Activated CD8-positive, alpha-beta memory T cell treated with anti-CD3 and anti-CD28 coated beads, Interleukin-2, amount 50 U/mL, for 24 hours (primary cell): ENCODE measurements around the gene BEST1.
A peak's percentile ranks its signal among the peaks of the same experiment; 100 is the strongest.
"Not testable (repeated sequence)": the region's sequence is repeated elsewhere in the genome, so short reads cannot be mapped to it uniquely, and the experiment has no call there.

Experiments used
- DNase-seq: peaks from one replicate; pipeline ENCODE4 v3.0.0-alpha.2; 2020; ENCODE audit errors: extremely low read depth

The BEST1 gene

DNA sequence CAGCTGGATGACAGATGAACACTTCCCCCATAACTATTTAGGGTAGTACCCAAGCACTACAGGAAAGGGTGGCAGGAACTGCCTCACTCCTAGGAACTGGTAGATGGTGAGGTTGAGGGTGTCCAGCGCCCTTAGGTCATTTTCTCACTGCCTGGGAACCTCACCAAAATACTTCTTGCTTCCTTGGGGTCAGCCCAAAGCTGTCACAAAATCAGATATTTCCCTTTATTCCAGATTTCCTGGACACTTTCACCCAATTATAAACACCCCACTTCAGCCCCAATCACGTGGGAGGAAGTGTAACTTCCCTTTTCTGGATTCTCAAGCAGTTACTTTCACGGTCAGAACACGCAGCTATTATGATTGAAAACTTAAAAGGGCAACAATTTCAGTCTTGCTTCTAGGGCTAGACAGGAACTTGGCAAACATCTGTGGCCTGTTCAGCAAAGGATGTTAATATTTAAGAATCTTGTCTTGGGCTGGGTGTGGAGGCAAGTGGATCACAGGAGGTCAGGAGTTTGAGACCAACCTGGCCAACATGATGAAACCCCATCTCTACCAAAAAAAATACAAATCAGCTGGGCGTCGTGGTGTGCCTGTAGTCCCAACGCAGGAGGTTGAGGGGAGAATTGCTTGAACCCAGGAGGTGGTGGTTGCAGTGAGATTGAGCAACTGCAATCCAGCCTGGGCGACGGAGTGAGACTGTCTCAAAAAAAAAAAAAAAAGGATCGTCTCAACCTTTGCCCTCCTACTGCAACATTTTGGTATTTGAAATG is 13.3 kb downstream of the BEST1 start:
- DNase-seq = no peak

DNA sequence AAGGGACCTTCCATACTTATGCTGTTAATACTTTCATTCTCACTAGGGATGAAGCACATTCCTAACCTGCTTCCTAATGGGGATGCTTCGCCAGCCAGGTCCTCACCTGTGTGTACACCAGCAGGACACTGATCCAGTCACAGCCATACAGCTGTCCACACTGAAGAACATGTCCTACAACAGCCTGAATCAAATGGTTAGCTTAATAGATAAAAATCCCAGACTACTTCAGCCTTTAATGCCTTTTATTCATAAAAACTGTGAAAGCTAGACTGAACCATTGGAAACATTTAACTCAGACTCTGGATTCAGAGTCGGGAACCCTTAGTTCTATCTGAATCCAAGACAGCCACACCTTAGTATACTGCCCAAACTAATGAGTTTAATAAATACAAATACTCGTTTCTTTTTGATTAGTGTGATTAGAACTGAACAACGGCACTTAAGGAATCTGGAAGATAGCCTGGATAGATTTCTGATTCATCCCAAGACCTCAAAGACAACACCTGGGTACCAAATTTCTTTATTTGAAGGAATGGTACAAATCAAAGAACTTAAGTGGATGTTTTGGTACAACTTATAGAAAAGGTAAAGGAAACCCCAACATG is 14.0 kb downstream of the BEST1 start:
- no peak for DNase-seq

DNA sequence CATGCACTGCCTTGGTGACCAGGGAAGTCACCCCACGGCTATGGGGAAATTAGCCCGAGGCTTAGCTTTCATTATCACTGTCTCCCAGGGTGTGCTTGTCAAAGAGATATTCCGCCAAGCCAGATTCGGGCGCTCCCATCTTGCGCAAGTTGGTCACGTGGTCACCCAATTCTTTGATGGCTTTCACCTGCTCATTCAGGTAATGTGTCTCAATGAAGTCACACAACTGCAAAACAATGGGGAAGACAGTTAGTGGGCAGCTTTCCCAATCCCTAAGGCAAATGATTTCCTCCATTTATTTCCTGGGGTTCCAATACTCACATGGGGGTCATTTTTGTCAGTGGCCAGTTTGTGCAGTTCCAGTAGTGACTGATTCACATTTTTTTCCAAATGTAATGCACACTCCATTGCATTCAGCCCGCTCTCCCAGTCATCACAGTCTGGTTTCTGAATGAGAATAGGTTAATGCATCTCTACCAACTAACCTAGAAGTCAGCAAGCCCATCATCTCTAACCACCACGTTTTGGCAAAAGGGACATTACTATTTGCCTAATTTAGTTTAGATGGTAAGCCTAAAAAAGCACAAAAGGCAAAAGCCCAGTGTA is 14.6 kb downstream of the BEST1 start:
- not testable (repeated sequence) for DNase-seq

DNA sequence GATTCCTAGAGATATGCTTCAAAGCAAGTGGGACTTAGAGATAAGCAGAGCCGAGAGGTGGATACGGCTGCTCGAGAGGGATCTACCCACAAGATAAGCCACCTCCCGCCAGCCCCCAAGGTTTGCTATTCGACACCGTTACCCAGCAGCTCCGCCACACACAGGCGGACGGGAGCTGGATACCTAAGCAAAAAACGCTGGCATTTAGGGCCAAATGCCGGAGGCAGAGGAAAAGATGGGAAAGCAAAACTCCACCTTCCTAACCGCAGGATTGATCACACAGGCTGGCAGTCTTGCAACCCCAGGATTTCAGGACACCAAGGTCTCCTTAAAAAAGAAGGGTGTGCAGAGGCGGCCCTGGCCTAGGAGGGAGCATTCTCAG is 16.6 kb downstream of the BEST1 start:
- no peak for DNase-seq

DNA sequence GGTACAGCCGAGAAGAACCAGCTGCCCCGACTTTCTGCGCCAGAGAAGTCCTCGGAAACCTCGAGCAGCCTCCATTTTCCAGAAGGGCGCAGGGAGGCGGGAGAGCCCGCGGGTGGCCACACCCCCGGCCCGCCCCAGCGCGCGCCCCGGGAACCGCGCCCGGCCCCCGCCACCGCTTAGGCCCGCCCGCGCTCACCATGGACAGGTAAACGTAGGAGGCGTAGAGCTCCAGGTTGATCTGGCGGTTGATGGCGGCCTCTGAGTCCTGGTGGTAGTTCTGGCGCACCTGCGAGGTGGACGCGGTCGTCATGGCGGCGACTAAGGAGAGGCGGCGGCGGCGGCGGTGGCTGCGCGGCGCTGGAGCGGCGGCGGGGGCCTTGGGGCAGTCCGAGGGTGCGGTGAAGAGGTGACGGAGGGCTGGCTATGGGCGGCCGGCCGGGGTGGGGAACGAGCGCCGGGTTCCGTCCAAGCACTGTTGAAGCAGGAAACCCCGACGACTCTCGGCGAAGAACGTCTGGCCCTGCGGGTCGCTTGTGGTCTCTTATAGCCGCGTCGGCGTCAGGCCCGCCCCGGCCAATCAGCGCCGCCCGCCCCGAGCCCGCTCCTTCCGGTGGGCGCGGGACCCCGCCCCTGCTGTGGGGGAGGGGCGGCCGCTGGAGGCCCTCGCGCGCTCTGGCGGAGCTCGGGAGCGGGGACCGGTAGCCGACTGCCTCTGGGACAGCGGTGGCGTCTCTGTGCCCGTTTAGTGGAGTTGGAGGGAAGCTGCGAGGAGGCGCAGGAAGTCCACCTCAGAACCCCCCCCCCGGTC is 17.2 kb downstream of the BEST1 start, which contains the start of gene FTH1:
Gene FTH1 (minus strand): TSS at position 519 of the 808 bp plus-strand sequence. CDS start 209 bp downstream, at position 310.
- DNase-seq = peak; percentile 63

DNA sequence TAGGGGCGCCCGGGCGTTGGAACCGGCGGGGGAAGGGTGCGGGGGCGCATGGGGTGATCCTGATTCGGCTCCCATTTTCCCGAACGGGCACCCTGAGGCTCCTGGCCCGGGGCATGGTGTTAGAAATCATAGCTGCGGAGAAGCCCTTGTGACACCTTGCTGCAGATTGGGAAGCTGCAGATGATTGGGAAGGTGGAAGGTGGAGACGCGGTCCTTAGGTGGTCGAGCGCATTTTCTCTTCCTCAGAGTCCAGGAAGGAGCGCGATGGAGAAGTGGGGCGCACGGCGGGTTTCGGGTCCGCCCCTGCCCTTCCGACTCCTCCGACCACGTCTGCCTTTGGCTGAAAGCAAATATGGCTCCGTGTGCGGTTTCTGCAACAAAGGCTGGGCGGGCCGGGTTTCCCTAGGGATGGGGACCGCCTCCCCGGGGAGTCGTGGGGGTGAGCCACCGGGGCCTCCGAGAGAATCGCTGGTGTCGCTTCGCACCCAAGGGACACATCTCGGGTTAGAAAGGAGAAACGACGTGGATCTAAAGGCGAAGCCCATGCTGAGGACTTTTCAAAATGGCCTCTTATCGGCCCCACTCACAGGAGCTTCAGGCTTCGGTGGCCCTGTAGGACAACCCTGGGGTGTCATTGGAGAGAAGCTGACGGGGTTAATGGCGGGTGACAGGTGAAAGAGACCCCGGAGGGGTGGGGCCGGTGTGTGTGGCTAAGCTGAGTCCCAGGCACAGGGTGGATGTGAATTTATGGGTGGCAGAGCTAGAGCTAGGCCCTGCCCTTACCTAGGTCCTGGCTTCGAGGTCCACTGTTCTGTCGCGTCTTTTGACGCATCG is 18.0 kb downstream of the BEST1 start:
- DNase-seq = no peak

DNA sequence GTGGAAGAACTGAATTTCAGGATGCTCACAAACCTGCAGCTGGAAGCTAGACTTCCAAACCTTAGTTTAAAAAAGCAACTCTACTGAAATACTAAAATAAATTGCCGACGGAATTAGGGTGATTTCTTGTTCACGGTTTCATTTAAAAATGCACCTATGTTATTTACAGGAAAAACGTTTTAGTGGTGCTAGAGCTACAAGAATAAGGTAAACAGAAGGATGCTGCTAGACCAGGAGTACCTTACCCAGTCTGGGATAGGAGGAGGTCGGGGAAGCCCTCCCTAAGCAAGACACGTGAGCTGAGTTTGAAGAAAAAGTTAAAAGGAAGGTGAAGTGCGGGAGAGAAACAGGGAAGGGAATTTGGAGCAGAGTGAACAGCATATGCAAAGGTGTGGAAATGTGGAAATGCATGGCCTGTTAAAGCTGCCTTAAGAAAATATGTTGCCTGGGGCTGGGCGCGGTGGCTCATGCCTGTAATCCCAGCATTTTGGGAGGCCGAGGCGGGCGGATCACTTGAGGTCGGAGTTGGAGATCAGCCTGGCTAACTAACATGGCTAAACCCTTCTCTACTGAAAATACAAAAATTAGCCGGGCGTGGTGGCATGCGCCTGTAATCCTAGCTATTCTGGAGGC is 18.7 kb downstream of the BEST1 start:
- no peak for DNase-seq

DNA sequence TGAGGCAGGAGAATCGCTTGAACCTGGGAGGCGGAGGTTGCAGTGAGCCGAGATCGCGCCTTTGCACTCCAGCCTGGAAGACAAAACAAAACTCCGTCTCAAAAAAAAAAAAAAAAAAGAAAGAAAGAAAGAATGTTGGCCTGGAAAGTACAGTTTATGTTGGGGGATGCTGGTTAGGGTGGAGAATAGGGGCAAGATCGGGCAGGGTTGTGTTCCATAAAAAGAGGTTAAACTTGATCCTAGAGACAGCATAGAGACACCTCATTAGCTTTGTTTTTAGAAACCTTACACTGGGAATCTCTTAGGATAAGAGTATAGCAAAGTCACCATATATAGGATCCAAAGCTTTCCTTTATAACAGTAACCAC is 19.2 kb downstream of the BEST1 start:
- DNase-seq = no peak

DNA sequence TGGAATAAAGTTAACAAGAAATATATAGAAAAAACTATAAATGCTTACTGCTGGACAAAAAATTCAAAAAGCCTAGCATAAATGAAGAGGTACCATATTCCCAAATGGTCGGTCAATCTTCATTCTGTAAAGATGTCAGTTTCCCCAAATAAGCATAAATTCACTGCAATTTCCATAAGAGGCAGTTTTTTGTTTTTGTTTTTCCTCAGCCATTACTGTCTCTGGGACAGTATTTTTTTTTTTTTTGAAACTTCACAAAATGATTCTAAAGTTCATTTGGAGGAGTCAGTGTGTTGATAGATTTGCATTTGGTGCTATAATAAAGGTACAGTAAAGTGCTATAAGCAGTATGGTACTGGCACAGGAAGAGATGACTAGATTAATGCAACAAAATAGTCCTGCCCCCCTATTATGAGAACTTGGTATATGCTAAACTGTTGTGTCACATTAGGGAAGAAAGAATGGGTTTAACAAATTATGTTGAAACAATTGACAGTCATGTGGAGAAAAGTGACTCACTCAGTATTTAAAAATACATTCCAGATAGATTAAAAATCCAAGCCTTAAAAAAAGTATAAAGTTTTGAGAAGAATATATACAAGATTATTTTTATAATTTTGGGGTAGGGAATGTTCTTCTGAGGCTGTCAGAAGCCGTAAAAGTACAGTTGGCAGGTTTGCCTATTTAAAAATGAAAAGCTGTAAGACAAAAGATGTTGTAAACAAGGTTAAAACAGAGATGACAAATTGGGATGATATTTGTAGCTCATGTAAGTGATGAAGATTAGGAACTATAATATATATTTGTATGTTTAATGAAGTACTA is 19.9 kb downstream of the BEST1 start:
- DNase-seq = no peak

DNA sequence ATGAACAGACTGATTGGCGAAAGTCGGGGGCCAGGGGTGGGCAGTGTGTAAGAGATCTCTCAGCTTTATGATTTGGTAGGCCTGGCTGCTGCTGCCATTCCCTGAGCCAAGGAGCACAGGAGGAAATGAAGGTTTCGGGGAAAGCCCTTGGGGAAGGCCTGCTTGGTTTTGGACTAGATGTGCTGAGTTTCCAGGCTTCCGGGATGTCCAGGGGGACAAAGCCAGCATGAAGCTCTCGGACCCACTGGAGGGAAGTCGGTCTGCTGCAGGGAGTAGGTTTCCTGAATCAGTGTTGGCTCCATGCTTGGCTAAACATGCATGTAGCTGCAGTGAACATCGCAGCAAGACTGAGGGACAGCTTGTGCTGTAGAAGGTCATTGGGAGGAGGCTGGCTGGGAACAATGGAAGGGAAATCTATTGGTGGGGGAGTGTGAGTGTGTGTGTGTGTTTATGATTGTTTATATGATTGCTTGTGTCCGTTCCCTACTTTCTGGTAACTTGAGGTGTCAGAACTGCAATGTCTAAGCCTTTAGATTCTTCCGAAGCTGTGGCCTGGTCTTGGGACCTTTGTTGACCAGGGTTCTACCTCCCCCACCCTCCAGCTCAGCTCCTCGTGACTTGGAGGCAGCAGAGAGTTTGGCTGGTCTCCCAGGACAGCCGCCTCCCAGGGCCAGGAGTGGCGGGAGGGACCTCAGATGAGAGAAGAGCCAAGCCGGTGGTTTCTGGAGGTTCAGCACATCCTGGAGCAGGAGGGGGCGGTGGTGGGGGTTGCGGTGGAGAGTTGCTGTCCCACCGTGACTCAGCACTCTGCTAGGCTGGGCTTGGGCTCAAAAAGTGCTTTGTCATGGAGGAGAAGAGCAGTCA is 21.3 kb downstream of the BEST1 start:
- no peak for DNase-seq

DNA sequence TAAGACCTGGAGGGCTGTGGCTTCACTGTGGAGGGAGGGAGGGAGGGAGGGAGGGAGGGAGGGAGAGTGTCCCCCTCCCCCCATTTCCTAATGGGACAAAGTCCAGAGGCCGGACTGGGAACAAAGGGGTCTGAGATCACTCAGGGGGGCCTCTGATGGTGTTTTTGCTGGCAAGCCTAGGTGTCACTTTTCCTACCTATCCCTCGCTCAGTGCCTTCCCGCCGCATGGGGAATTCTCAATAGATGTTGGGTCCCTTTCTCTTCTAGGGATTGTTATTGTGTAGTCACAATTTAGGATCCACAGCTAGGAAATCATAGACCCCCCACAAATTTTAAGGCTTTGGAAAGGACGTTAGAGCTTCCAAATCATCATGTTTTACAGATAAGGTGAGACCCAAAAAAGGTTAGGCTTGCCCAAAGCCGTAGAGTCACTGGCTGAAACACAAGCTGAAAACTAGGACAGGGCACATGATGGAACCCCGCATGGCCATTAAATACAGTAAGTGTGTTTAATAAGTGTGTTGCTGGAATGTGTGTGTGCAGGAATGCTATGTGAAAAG is 22.0 kb downstream of the BEST1 start:
- DNase-seq = no peak

DNA sequence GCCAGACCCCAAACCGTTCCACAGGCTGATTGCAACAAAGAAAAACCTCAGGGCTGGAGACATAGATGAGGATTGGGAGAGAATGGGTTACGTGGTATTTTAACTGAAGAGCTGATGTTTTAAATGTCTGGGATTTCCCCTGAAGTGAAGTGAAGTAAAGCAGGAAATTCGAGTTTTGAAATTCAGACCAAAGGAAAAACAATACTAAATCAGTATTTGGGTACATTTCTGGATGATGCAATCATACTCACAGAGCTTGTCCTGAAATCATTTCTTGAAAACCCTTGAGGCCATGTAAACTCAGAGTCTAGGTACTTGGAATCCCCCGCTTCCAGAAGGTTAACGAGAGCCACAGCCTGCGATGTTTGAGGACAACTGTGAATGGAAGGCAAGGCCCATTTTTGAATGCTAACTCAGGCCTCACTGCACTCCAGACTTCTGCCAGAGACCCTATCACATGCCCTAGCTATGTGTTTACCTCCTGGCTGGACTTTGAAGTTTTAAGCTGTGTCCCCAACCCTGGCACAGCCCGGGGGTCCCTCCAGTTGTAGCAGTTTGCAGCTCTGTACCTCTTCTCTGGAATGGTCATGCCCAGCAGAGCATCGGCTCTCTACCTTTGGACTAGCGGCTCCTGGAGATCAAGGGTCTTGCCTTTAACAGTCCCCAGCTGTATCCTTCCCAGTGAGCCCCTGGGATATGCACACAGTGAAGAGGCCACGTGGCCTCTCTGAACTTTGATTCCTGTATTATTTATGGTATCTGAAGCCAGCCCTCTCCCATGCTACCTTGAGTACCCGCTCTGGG is 22.7 kb downstream of the BEST1 start:
- no peak for DNase-seq

DNA sequence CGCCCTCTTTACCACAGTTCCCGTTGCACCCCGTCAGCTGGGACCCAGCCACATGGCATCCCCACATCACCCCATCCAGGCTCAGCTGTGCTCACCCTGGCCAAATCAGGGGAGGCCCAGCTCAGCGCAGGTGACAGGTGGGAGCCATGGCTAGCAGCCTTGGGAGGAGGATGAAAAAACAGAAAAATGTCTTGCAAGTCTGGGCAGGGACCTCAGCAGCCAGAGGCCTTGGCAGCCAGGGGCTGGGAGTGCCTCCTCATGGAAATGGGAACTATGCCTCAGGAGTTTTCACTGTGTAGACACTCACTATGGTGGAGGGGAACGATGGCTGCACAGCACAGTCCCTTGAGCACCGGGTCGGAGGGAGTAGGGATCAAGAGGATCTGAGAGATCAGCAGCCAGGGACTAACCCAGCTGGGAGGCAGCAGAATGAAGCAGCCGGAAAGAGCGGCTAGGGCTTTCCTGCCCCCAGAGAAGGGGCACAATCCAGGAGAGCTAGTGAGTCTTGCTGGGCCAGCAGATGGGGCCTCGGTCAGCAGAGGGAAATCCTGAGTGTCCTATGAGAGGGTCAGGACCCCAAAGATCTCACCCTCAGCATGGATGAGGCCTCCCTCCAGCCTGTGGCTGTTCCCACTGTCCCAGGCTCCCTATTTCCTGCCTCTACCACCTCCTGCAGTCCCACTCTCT is 23.5 kb downstream of the BEST1 start:
- DNase-seq = no peak

DNA sequence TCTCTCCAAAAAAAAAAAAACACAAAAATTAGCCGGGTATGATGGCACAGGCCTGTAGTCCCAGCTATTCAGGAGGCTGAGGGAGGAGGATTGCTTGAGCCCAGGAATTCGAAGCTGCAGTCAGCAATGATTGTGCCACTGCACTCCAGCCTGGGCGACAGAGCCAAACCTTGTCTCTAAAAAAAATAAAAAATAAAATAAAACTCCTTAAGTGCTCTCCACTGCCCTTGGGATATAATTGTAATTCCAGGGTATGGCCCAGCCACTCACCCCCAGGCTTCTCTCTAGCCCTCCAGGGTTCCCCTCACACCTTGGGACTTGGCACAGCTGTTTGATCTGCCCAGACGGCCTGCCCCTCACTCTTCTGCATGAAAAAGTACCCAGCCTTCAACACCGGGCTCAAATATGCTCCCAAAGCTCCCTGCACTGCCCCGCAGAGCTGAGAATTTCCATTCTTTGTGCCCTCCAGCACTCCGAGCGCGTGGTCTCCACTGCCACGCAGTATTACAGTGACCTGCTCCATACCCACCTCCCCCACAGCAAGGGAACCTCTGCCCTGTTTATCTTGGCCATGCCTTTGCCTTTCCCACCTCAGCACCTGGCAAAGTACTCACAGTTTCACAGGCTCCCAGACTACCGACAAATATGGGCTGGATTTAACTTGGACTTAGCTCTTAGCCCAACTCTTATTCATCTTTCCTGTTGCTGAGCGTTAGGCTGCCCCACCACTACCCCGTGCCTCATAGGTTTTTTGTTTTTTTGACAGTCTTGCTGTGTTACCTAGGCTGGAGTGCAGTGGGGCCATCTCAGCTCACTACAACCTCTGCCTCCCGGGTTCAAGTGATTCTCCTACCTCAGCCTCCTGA is 24.8 kb downstream of the BEST1 start:
- DNase-seq = no peak

DNA sequence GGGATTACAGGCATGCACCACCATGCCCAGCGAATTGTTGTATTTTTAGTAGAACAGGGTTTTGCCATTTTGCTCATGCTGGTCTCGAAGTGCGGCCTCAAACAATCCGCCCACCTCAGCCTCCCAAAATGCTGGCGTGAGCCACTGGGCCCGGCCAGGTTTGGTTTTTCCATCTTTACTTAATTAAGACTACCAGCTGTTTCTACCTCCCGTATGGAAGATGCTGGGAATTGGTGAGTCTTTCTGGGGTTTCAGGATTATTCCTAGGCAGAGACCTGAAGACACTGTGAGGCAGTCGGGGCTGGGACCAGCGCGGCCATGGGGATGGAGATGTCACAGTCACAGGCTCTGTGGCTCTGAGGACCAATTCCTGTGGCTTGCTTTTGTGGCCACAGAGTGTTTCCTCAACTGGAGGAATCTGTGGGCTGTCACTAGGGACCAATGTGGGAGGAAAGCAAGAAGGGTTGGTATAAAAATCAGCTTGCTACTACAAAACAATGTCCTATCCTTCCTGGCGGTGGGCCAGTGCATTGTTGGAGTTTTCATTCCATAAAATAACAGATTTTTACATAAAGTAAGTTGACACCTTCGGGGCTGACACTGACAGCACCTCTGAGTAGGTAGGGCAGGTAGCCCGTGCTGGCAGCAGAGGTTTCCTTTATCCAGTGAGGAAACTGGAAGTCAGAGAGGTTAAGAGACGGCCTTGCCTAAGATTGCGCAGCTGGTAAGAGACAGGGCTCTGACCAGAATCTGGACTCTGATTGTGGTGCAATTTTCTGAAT is 25.7 kb downstream of the BEST1 start:
- DNase-seq = no peak

DNA sequence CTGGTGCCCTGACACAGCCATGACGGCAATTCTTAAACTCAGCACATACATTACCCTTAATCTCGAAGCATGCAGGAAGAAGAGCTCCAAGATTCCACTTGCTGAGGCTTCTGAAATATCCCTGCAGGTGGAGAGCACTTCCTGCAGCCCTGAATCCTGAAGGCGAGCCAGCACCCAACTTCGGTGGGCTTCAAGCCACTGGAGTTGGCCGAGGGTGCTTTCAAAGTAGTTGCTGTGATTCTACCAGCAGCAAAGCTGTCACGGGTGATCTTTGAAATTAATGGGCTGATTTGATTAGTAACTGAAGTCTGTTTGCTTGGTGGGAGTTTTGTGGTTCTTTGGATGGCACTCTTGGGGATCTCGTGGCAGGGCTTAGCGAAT is 26.3 kb downstream of the BEST1 start:
- DNase-seq = no peak
